Tibial artery (tissue), 4 donors: ENCODE measurements around the gene RGPD5.
"Not testable (repeated sequence)": the region's sequence is repeated elsewhere in the genome, so short reads cannot be mapped to it uniquely, and the experiment has no call there.

Source experiments
- DNase-seq, 2 donors: peaks; one replicate each; pipeline ENCODE4 v3.0.0-alpha.2; 2019
- H3K27ac ChIP-seq, 2 donors: fragments of 200-600 bp; sonication (generic) in 1 of 2; 1 replicate in 1 of 2; 2 replicates in 1 of 2; pipeline ENCODE4 v1.5.1; 2018 to 2019; ENCODE audit warnings: mild to moderate bottlenecking in 1 of 2
- H3K27me3 ChIP-seq, 2 donors: fragments of 200-600 bp; sonication (generic) in 1 of 2; one replicate each; pipeline versions ENCODE4 v1.5.1 to v1.6.0; 2016 to 2019
- H3K36me3 ChIP-seq, 3 donors: fragments of 200-600 bp; sonication (generic) in 2 of 3; one replicate each; pipeline ENCODE4 v1.5.1; 2016 to 2019; ENCODE audit warnings: mild to moderate bottlenecking in 2 of 3
- H3K4me1 ChIP-seq, 4 donors: fragments of 200-600 bp; sonication (generic) in 2 of 4; 1 replicate in 3 of 4; 2 replicates in 1 of 4; pipeline ENCODE4 v1.5.1; 2016 to 2019
- H3K4me3 ChIP-seq, 2 donors: fragments of 200-600 bp; sonication (generic) in 1 of 2; 1 replicate in 1 of 2; 2 replicates in 1 of 2; pipeline ENCODE4 v1.5.1; 2018 to 2019; ENCODE audit warnings: mild to moderate bottlenecking in 2 of 2
- H3K9me3 ChIP-seq, 3 donors: fragments of 200-600 bp; sonication (generic) in 1 of 3; one replicate each; pipeline ENCODE4 v1.5.1; 2016 to 2019
- intact Hi-C: fragments of 100-400 bp; cut with DNase I; formaldehyde crosslinking; loops from one replicate; pipeline ENCODE4 v1.15.0; 2023; ENCODE audit warnings: low total_unique reads

RGPD5 gene

GRCh38 chr2:109898462-109899336, 104.6 kb downstream of the RGPD5 start, which contains the start of gene LIMS3:
Gene LIMS3 (plus strand): TSS chr2:109898688. CDS start chr2:109898729, 41 bp downstream.
- intact Hi-C loops, DNase-seq, H3K36me3 ChIP-seq, H3K27ac ChIP-seq, H3K4me3 ChIP-seq, H3K9me3 ChIP-seq, H3K27me3 ChIP-seq, H3K4me1 ChIP-seq: not testable (repeated sequence)

GRCh38 chr2:109905796-109906195, 111.7 kb downstream of the RGPD5 start:
- DNase-seq, H3K36me3 ChIP-seq, H3K27ac ChIP-seq, H3K9me3 ChIP-seq, H3K27me3 ChIP-seq, H3K4me1 ChIP-seq, intact Hi-C loops, H3K4me3 ChIP-seq: not testable (repeated sequence)
